ENCODE data around the gene SLC2A4RG.

GRCh38 chr20:63697868-63698545, 41.6 kb upstream of the SLC2A4RG start:
- TF ChIP-seq, protein P1, sequence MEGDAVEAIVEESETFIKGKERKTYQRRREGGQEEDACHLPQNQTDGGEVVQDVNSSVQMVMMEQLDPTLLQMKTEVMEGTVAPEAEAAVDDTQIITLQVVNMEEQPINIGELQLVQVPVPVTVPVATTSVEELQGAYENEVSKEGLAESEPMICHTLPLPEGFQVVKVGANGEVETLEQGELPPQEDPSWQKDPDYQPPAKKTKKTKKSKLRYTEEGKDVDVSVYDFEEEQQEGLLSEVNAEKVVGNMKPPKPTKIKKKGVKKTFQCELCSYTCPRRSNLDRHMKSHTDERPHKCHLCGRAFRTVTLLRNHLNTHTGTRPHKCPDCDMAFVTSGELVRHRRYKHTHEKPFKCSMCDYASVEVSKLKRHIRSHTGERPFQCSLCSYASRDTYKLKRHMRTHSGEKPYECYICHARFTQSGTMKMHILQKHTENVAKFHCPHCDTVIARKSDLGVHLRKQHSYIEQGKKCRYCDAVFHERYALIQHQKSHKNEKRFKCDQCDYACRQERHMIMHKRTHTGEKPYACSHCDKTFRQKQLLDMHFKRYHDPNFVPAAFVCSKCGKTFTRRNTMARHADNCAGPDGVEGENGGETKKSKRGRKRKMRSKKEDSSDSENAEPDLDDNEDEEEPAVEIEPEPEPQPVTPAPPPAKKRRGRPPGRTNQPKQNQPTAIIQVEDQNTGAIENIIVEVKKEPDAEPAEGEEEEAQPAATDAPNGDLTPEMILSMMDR (IDR thresholded peaks at IDR 0.05), result no peak
- TF ChIP-seq POLR2A (IDR thresholded peaks at IDR 0.05), result no peak

Measured in adrenal gland (tissue), 5 donors.